ENCODE results near the gene PPARGC1A. TPM values are rescaled to one million over a fixed set of nuclear protein-coding genes. Genes with fewer than 3 reads are reported as not detected.

The PPARGC1A gene
- total and polyA plus RNA-seq, 2 donors (not counting 3 experiments of a cell fraction or from before 2014, with no cell fraction given) = not detected

DNA sequence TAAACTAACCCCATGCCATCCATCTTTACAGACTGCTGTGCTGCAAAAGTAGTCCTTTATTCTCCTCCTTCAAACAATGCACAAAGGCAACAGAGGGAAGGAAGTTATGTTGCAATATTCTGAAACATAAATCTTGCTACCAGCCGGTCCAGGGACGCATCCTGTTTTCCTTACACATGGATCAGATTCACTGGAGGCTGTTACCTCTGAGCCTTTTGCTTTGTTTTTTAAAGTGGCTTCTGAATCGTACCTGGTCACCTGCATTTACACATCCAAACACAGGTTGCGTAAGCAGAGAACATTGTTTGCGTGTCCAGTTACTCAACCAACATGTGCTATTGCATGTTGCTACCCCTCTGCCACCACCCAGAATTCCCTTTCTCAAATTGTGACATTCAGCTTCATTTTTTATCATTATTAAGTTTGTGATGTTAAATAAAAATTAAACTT lies 8.8 kb downstream of the PPARGC1A start:
- no peak overlapping the region for H3K9ac ChIP-seq (replicated peaks; ENCODE audit: extremely low read depth, insufficient read depth, low read length)
- no peak overlapping the region for H2AFZ ChIP-seq (ENCODE audit: low read depth, low read length)
- intact Hi-C loops (cut with micrococcal nuclease) = no loop called here
- no peak overlapping the region for H3K4me3 ChIP-seq (replicated peaks in 1 of 3; ENCODE audit: insufficient read depth in 1 of 3, low read depth in 1 of 3, low read length in 3 of 3)
- no TSS peak for BruUV-seq (replicated peaks)
- H3K9me1 ChIP-seq (replicated peaks; ENCODE audit: control insufficient read depth, extremely low read depth, insufficient read depth, low read length) = no peaks in the 10 kb centered on the region
- no peaks in the 10 kb centered on the region for H3K4me1 ChIP-seq (ENCODE audit: control insufficient read depth, extremely low read depth, insufficient read depth, low read length)
- no peak for DNase-seq (ENCODE audit: low read depth, low spot score)
- H3K4me2 ChIP-seq (ENCODE audit: insufficient read depth, low read length) = no peak overlapping the region
- no peaks in the 10 kb centered on the region for H3K9me3 ChIP-seq (replicated peaks; ENCODE audit: control insufficient read depth, insufficient read depth, low read length)
- H3K27ac ChIP-seq (ENCODE audit: insufficient read depth, low read depth, low read length) = no peak overlapping the region
- ChIA-PET POLR2A (no interaction called here), CTCF (no interaction called here)
- no peaks in the 10 kb centered on the region for H3K79me2 ChIP-seq (ENCODE audit: control insufficient read depth, insufficient read depth, low read length)
- no peak for TF ChIP-seq GATA2 (IDR thresholded peaks at IDR 0.05; ENCODE audit: insufficient read depth, insufficient read length, low read depth, low read length)
- no peak for TF ChIP-seq POLR2AphosphoS5 (IDR thresholded peaks at IDR 0.05; ENCODE audit: insufficient read depth, low read depth, low read length)
- no peak for TF ChIP-seq EZH2 (IDR thresholded peaks at IDR 0.05; ENCODE audit: borderline replicate concordance, low read depth, low read length, severe bottlenecking)
- no peak for TF ChIP-seq FOS (IDR thresholded peaks at IDR 0.05; ENCODE audit: borderline replicate concordance, insufficient read depth, low read length)
- no peak for TF ChIP-seq MYC (IDR thresholded peaks at IDR 0.05; ENCODE audit: low read depth, low read length)
- no peak for FAIRE-seq
- H3K36me3 ChIP-seq (ENCODE audit: control insufficient read depth in 2 of 2, extremely low read depth in 1 of 2, insufficient read depth in 2 of 2, low read length in 2 of 2) = no peaks in the 10 kb centered on the region
- H4K20me1 ChIP-seq (replicated peaks; ENCODE audit: control insufficient read depth, extremely low read depth, insufficient read depth, low read length) = no peaks in the 10 kb centered on the region
- H3K27me3 ChIP-seq (ENCODE audit: control insufficient read depth in 2 of 2, insufficient read depth in 2 of 2, low read length in 2 of 2) = no peaks in the 10 kb centered on the region
- dilution Hi-C loops (cut with MboI; ENCODE audit: extremely low pct_ligation_motif_present, low sequenced_read_pairs) = no loop called here

- Histone ChIP-seq H3K36me3 (ENCODE audit: control insufficient read depth in 2 of 2, extremely low read depth in 1 of 2, insufficient read depth in 2 of 2, low read length in 2 of 2) (no peaks in the 10 kb centered on the region), H3K27ac (ENCODE audit: insufficient read depth, low read depth, low read length) (no peak overlapping the region), H3K4me3 (replicated peaks in 1 of 3; ENCODE audit: insufficient read depth in 1 of 3, low read depth in 1 of 3, low read length in 3 of 3) (no peak overlapping the region), H3K79me2 (ENCODE audit: control insufficient read depth, insufficient read depth, low read length) (no peaks in the 10 kb centered on the region), H3K4me1 (ENCODE audit: control insufficient read depth, extremely low read depth, insufficient read depth, low read length) (no peaks in the 10 kb centered on the region), H3K9me1 (replicated peaks; ENCODE audit: control insufficient read depth, extremely low read depth, insufficient read depth, low read length) (no peaks in the 10 kb centered on the region), H3K4me2 (ENCODE audit: insufficient read depth, low read length) (no peak overlapping the region), H3K9ac (replicated peaks; ENCODE audit: extremely low read depth, insufficient read depth, low read length) (no peak overlapping the region), H2AFZ (ENCODE audit: low read depth, low read length) (no peak overlapping the region), H3K27me3 (ENCODE audit: control insufficient read depth in 2 of 2, insufficient read depth in 2 of 2, low read length in 2 of 2) (no peaks in the 10 kb centered on the region), H3K9me3 (replicated peaks; ENCODE audit: control insufficient read depth, insufficient read depth, low read length) (no peaks in the 10 kb centered on the region), H4K20me1 (replicated peaks; ENCODE audit: control insufficient read depth, extremely low read depth, insufficient read depth, low read length) (no peaks in the 10 kb centered on the region)
- TF ChIP-seq POLR2AphosphoS5 (IDR thresholded peaks at IDR 0.05; ENCODE audit: insufficient read depth, low read depth, low read length) (no peak), JUN (IDR thresholded peaks at IDR 0.05; ENCODE audit: borderline replicate concordance, insufficient read depth, insufficient read length, low read depth) (no peak), MAX (IDR thresholded peaks at IDR 0.05; ENCODE audit: insufficient read depth, insufficient read length) (no peak), EZH2 (IDR thresholded peaks at IDR 0.05; ENCODE audit: borderline replicate concordance, low read depth, low read length, severe bottlenecking) (no peak), FOS (IDR thresholded peaks at IDR 0.05; ENCODE audit: borderline replicate concordance, insufficient read depth, low read length) (no peak), POLR2A (IDR thresholded peaks at IDR 0.05; ENCODE audit: low read depth, low read length) (no peak), MYC (IDR thresholded peaks at IDR 0.05; ENCODE audit: low read depth, low read length) (no peak), GATA2 (IDR thresholded peaks at IDR 0.05; ENCODE audit: insufficient read depth, insufficient read length, low read depth, low read length) (no peak), CTCF (IDR thresholded peaks at IDR 0.05; ENCODE audit: extremely low read depth in 1 of 2, insufficient read depth in 1 of 2, low read depth in 1 of 2, low read length in 2 of 2) (no peak)
- FAIRE-seq (no peak), DNase-seq (ENCODE audit: low read depth, low spot score) (no peak)
- intact Hi-C loops (cut with micrococcal nuclease) = no loop called here
- dilution Hi-C loops (cut with MboI; ENCODE audit: extremely low pct_ligation_motif_present, low sequenced_read_pairs) = no loop called here
- POLR2A ChIA-PET = no interaction called here
- no TSS peak for BruUV-seq (replicated peaks)
- CTCF ChIA-PET = no interaction called here
Observed at GRCh38 chr4:23878912-23879732, 10.7 kb downstream of the PPARGC1A start.
